Thymus (tissue), 11 donors: ENCODE data around the gene ITGAE. TPM values are rescaled to one million over a fixed set of nuclear protein-coding genes. Genes with fewer than 3 reads are reported as not detected.

Experiments
- DNase-seq, 9 donors: peaks; one replicate each; pipeline ENCODE4 v3.0.0-alpha.2; 2013; ENCODE audit warnings: low spot score in 9 of 9, low read depth in 6 of 9, missing footprints in 1 of 9
- H3K27ac ChIP-seq, 2 donors: one replicate each; pipeline ENCODE4 v1.5.1; 2013; ENCODE audit warnings: control low read depth in 1 of 2, low read depth in 1 of 2, low read length in 1 of 2, mild to moderate bottlenecking in 1 of 2, moderate library complexity in 1 of 2
- H3K27me3 ChIP-seq, 2 donors: one replicate each; pipeline ENCODE4 v1.5.1; 2013; ENCODE audit warnings: low read length in 1 of 2; ENCODE audit not compliant: control insufficient read depth in 2 of 2, insufficient read depth in 1 of 2
- H3K36me3 ChIP-seq, 2 donors: one replicate each; pipeline ENCODE4 v1.5.1; 2013; ENCODE audit warnings: low read length in 1 of 2, mild to moderate bottlenecking in 1 of 2, moderate library complexity in 1 of 2; ENCODE audit not compliant: control insufficient read depth in 2 of 2, insufficient read depth in 2 of 2
- H3K4me1 ChIP-seq, 2 donors: one replicate each; pipeline ENCODE4 v1.5.1; 2013; ENCODE audit warnings: low read length in 2 of 2; ENCODE audit not compliant: control insufficient read depth in 2 of 2, insufficient read depth in 2 of 2
- H3K4me3 ChIP-seq, 2 donors: one replicate each; pipeline ENCODE4 v1.5.1; 2013; ENCODE audit warnings: low read length in 2 of 2, control low read depth in 1 of 2, mild to moderate bottlenecking in 1 of 2
- H3K9me3 ChIP-seq, 2 donors: one replicate each; pipeline ENCODE4 v1.5.1; 2013; ENCODE audit warnings: low read length in 1 of 2, mild to moderate bottlenecking in 1 of 2; ENCODE audit not compliant: control insufficient read depth in 2 of 2, insufficient read depth in 1 of 2
- WGBS: extraction: QIAGEN DNeasy Blood & Tissue Kit; methylation state at CpG from one replicate; pipeline ENCODE4 v1.1.7; 2013; 5-methylcytosine and 5-hydroxymethylcytosine counted together
- polyA plus RNA-seq: library from polyadenylated mRNA; stranded (reverse); fragments of 200-250 nt; gene quantifications from one replicate; pipeline ENCODE4 v1.2.3, GENCODE V29; 2013
- total RNA-seq: library from RNA; stranded (reverse); fragments of 120-200 nt; gene quantifications from one replicate; pipeline ENCODE4 v1.2.4, GENCODE V29; 2013
- donor health status: healthy.

The ITGAE gene
- total and polyA plus RNA-seq, 2 donors, result 129 to 170 TPM

- peaks cover 0 to 13% of the 10 kb centered on the region in 2 donors for H3K4me1 ChIP-seq
- H3K27ac ChIP-seq, result peak overlapping the region in 1 of 2 donors; percentile 13
- peaks cover 49 to 63% of the 10 kb centered on the region in 2 donors for H3K36me3 ChIP-seq
- no peaks in the 10 kb centered on the region for H3K9me3 ChIP-seq
- 67% methylated on average over 6 of the region's 6 CpGs for WGBS
- H3K4me3 ChIP-seq, result no peak overlapping the region
- peak; percentile 39 to 89 (median 72) for DNase-seq
- H3K27me3 ChIP-seq, result no peaks in the 10 kb centered on the region
These were observed 26.3 kb upstream of the ITGAE start for GRCh38 chr17:3827124-3827773.

GRCh38 chr17:3826191-3826590, 25.2 kb upstream of the ITGAE start:
- Histone ChIP-seq H3K36me3 (peaks cover 54 to 73% of the 10 kb centered on the region in 2 donors), H3K9me3 (no peaks in the 10 kb centered on the region), H3K4me1 (peaks cover 0 to 13% of the 10 kb centered on the region in 2 donors), H3K4me3 (no peak overlapping the region), H3K27me3 (no peaks in the 10 kb centered on the region), H3K27ac (no peak overlapping the region)
- no peak for DNase-seq
- WGBS, result 97% methylated on average over 4 of the region's 4 CpGs

GRCh38 chr17:3821101-3821500, 20.1 kb upstream of the ITGAE start:
- Histone ChIP-seq H3K4me3 (no peak overlapping the region), H3K9me3 (no peaks in the 10 kb centered on the region), H3K36me3 (peaks cover 48 to 85% of the 10 kb centered on the region in 2 donors), H3K27me3 (no peaks in the 10 kb centered on the region), H3K27ac (no peak overlapping the region), H3K4me1 (peaks cover 0 to 10% of the 10 kb centered on the region in 2 donors)
- no peak for DNase-seq
- 96% methylated on average over 9 of the region's 9 CpGs for WGBS

GRCh38 chr17:3818786-3819185, 17.8 kb upstream of the ITGAE start:
- H3K27ac ChIP-seq, result no peak overlapping the region
- H3K4me1 ChIP-seq, result peaks cover 0 to 10% of the 10 kb centered on the region in 2 donors
- no peaks in the 10 kb centered on the region for H3K27me3 ChIP-seq
- H3K36me3 ChIP-seq, result peaks cover 58 to 88% of the 10 kb centered on the region in 2 donors
- no peak for DNase-seq
- H3K4me3 ChIP-seq, result no peak overlapping the region
- no peaks in the 10 kb centered on the region for H3K9me3 ChIP-seq
- 98% methylated on average over 6 of the region's 6 CpGs for WGBS

GRCh38 chr17:3817851-3818605, 17.0 kb upstream of the ITGAE start:
- WGBS, result 98% methylated on average over 12 of the region's 12 CpGs
- no peak overlapping the region for H3K27ac ChIP-seq

GRCh38 chr17:3815925-3816324, 14.9 kb upstream of the ITGAE start:
- no peak for DNase-seq
- peaks cover 57 to 90% of the 10 kb centered on the region in 2 donors for H3K36me3 ChIP-seq
- no peak overlapping the region for H3K27ac ChIP-seq
- H3K27me3 ChIP-seq, result no peaks in the 10 kb centered on the region
- H3K4me3 ChIP-seq, result no peak overlapping the region
- H3K9me3 ChIP-seq, result no peaks in the 10 kb centered on the region
- peaks cover 0 to 10% of the 10 kb centered on the region in 2 donors for H3K4me1 ChIP-seq
- 99% methylated on average over 7 of the region's 7 CpGs for WGBS

More at GRCh38 chr17:3817851-3818605, 17.0 kb upstream of the ITGAE start:
- Histone ChIP-seq H3K4me1 (peaks cover 0 to 10% of the 10 kb centered on the region in 2 donors), H3K4me3 (no peak overlapping the region), H3K9me3 (no peaks in the 10 kb centered on the region), H3K36me3 (peaks cover 58 to 90% of the 10 kb centered on the region in 2 donors), H3K27me3 (no peaks in the 10 kb centered on the region)
- DNase-seq, result no peak

GRCh38 chr17:3815122-3815521, 14.1 kb upstream of the ITGAE start:
- H3K9me3 ChIP-seq, result no peaks in the 10 kb centered on the region
- no peak for DNase-seq
- no peaks in the 10 kb centered on the region for H3K27me3 ChIP-seq
- WGBS, result 96% methylated on average over 6 of the region's 6 CpGs
- peaks cover 0 to 10% of the 10 kb centered on the region in 2 donors for H3K4me1 ChIP-seq
- no peak overlapping the region for H3K27ac ChIP-seq
- H3K4me3 ChIP-seq, result no peak overlapping the region
- peaks cover 64 to 90% of the 10 kb centered on the region in 2 donors for H3K36me3 ChIP-seq

- no peak overlapping the region for H3K4me3 ChIP-seq
- H3K27me3 ChIP-seq, result no peaks in the 10 kb centered on the region
- H3K27ac ChIP-seq, result no peak overlapping the region
- no peaks in the 10 kb centered on the region for H3K9me3 ChIP-seq
- peaks cover 63 to 90% of the 10 kb centered on the region in 2 donors for H3K36me3 ChIP-seq
- peaks cover 0 to 10% of the 10 kb centered on the region in 2 donors for H3K4me1 ChIP-seq
- WGBS, result 98% methylated on average over 13 of the region's 13 CpGs
- DNase-seq, result no peak
These were observed 13.4 kb upstream of the ITGAE start for GRCh38 chr17:3814361-3814760.

- DNase-seq, result no peak
- H3K27me3 ChIP-seq, result no peaks in the 10 kb centered on the region
These were observed 12.2 kb upstream of the ITGAE start for GRCh38 chr17:3813171-3813570.

More at GRCh38 chr17:3813171-3813570, 12.2 kb upstream of the ITGAE start:
- H3K27ac ChIP-seq, result no peak overlapping the region
- no peaks in the 10 kb centered on the region for H3K9me3 ChIP-seq
- WGBS, result 99% methylated on average over 15 of the region's 15 CpGs
- peaks cover 0 to 10% of the 10 kb centered on the region in 2 donors for H3K4me1 ChIP-seq
- H3K36me3 ChIP-seq, result peaks cover 55 to 91% of the 10 kb centered on the region in 2 donors
- no peak overlapping the region for H3K4me3 ChIP-seq
